ENCODE measurements around the gene CCDC85C. TPM values are rescaled to one million over a fixed set of nuclear protein-coding genes. Genes with fewer than 3 reads are reported as not detected.

CCDC85C gene
- total and polyA plus RNA-seq, 2 of the 8 experiments (the other 6 are each of a cell fraction or from before 2014, with no cell fraction given) = 16.8 to 35.8 TPM

GRCh38 chr14:99648027-99648784 is 44.2 kb upstream of the CCDC85C start:
- no peak overlapping the region for H3K9ac ChIP-seq (replicated peaks in 1 of 4; ENCODE audit: extremely low read depth in 1 of 4, low read depth in 3 of 4, low read length in 3 of 4)
- no peak overlapping the region for H2BK120ac ChIP-seq (replicated peaks; ENCODE audit: low read depth, low read length)
- H3K23ac ChIP-seq (ENCODE audit: insufficient read length) = no peak overlapping the region
- no peak overlapping the region for H3K27ac ChIP-seq (ENCODE audit: low read depth, low read length)
- peaks cover 10% of the 10 kb centered on the region; the same call in 1 of the 2 replicates for H3K23me2 ChIP-seq (ENCODE audit: low read depth, low read length)
- H2BK12ac ChIP-seq (ENCODE audit: low read depth, low read length) = no peak overlapping the region
- no peak overlapping the region for H2AK5ac ChIP-seq (ENCODE audit: low read depth, low read length)
- ChIA-PET POLR2A (ENCODE audit: partially characterized antibody) (interaction anchor here (1.4 kb wide), 1 partner anchor 13 kb away, joined by 5 read pairs; no protein-coding TSS in a partner anchor), CTCF (ENCODE audit: partially characterized antibody) (interaction anchor here (0.6 to 1.7 kb wide), 11 partner anchors 8 to 194 kb away, joined by 3 to 4 read pairs (median 3); partner anchors contain the start of gene CYP46A1)
- 85% methylated on average over 8 of the region's 8 CpGs; no CpG with 5 or more reads in 1 of the 2 experiments for WGBS, 2 experiments (ENCODE audit: extremely low coverage in 1 of 2, insufficient coverage in 1 of 2, insufficient read length in 1 of 2, insufficient replicate concordance in 2 of 2, low coverage in 1 of 2, low lambda C conversion rate in 2 of 2, missing lambda C conversion rate in 1 of 2)
- H2BK15ac ChIP-seq (ENCODE audit: low read length) = peak overlapping the region; percentile 12; the same call in 1 of the 2 replicates
- no peaks in the 10 kb centered on the region for H3K36me3 ChIP-seq (ENCODE audit: control insufficient read depth in 2 of 4, insufficient read depth in 4 of 4, low read length in 3 of 4)
- TF ChIP-seq SP1 (IDR thresholded peaks at IDR 0.05; ENCODE audit: low read depth, low read length) (no peak), POU5F1 (IDR thresholded peaks at IDR 0.05; ENCODE audit: low read depth, low read length) (no peak), CTCF (IDR thresholded peaks at IDR 0.05; ENCODE audit: control extremely low read depth in 1 of 3, insufficient read depth in 1 of 3, low read depth in 1 of 3, low read length in 3 of 3) (peak in 1 of 3 experiments; percentile 8; a peak in 1 of 4 replicates), BCL11A (IDR thresholded peaks at IDR 0.05; ENCODE audit: low read depth in 2 of 2, low read length in 2 of 2) (no peak), TBP (IDR thresholded peaks at IDR 0.05; ENCODE audit: low read depth, low read length) (no peak), PHF8 (conservative IDR thresholded peaks at IDR 0.05; ENCODE audit: low read depth, low read length) (no peak), NANOG (IDR thresholded peaks at IDR 0.05; ENCODE audit: insufficient read depth, low read depth, low read length, poor library complexity, severe bottlenecking) (no peak)
- FAIRE-seq (no peak), DNase-seq (ENCODE audit: low read depth in 1 of 2, low spot score in 2 of 2) (no peak)
- H3K9me3 ChIP-seq (ENCODE audit: insufficient read depth in 2 of 2, low read depth in 1 of 2, low read length in 1 of 2) = no peaks in the 10 kb centered on the region
- no peak overlapping the region for H2BK20ac ChIP-seq (ENCODE audit: low read length)
- no peaks in the 10 kb centered on the region for H3K79me2 ChIP-seq (ENCODE audit: control insufficient read depth in 1 of 2, insufficient read depth in 2 of 2, low read length in 2 of 2)
- H4K5ac ChIP-seq (ENCODE audit: insufficient read length, low read depth, low read length) = no peak overlapping the region
- H3K27me3 ChIP-seq (replicated peaks in 1 of 4; ENCODE audit: control insufficient read depth in 3 of 4, extremely low read depth in 1 of 4, insufficient read depth in 3 of 4, low read length in 3 of 4) = peaks cover 0 to 30% (median 22%) of the 10 kb centered on the region in 4 experiments; a peak in 6 of 7 replicates
- no peak overlapping the region for H3K4ac ChIP-seq (replicated peaks; ENCODE audit: insufficient read length, low read depth, low read length)
- H3K4me3 ChIP-seq (ENCODE audit: extremely low read depth in 1 of 4, insufficient read depth in 2 of 4, low read depth in 3 of 4, low read length in 4 of 4) = no peak overlapping the region
- no peak overlapping the region for H2BK5ac ChIP-seq (ENCODE audit: low read depth, low read length)
- peaks cover 0 to 14% (median 5%) of the 10 kb centered on the region in 4 experiments; a peak in 5 of 7 replicates for H3K4me1 ChIP-seq (replicated peaks in 1 of 4; ENCODE audit: control insufficient read depth in 3 of 4, insufficient read depth in 4 of 4, low read length in 3 of 4)
- H3K79me1 ChIP-seq (ENCODE audit: low read depth, low read length) = no peaks in the 10 kb centered on the region
- H3K18ac ChIP-seq (ENCODE audit: extremely low read depth, low read length) = no peak overlapping the region
- H2AFZ ChIP-seq (ENCODE audit: low read length) = no peak overlapping the region
- no peak overlapping the region for H3K56ac ChIP-seq (replicated peaks; ENCODE audit: insufficient read length, low read depth, low read length)
- no peaks in the 10 kb centered on the region for H4K20me1 ChIP-seq (replicated peaks in 1 of 2; ENCODE audit: control insufficient read depth in 1 of 2, insufficient read depth in 2 of 2, low read length in 2 of 2)
- no peak overlapping the region for H4K8ac ChIP-seq (ENCODE audit: extremely low read depth, insufficient read depth, low read length)
- no peak overlapping the region for H3K14ac ChIP-seq (ENCODE audit: insufficient read length)
- H4K91ac ChIP-seq (replicated peaks; ENCODE audit: insufficient read length, low read length) = no peak overlapping the region
- no peak overlapping the region for H3K4me2 ChIP-seq (ENCODE audit: insufficient read depth in 1 of 2, low read depth in 2 of 2, low read length in 2 of 2)

Data from H1 (cell line).